GM04503 (cell line): ENCODE results near the gene ZBED6.
"Not testable (repeated sequence)": the region's sequence is repeated elsewhere in the genome, so short reads cannot be mapped to it uniquely, and the experiment has no call there.

Experiments
- DNase-seq: peaks from one replicate; pipeline ENCODE4 v3.0.0-alpha.2; 2012; ENCODE audit warnings: low read depth

Gene ZBED6, protein sequence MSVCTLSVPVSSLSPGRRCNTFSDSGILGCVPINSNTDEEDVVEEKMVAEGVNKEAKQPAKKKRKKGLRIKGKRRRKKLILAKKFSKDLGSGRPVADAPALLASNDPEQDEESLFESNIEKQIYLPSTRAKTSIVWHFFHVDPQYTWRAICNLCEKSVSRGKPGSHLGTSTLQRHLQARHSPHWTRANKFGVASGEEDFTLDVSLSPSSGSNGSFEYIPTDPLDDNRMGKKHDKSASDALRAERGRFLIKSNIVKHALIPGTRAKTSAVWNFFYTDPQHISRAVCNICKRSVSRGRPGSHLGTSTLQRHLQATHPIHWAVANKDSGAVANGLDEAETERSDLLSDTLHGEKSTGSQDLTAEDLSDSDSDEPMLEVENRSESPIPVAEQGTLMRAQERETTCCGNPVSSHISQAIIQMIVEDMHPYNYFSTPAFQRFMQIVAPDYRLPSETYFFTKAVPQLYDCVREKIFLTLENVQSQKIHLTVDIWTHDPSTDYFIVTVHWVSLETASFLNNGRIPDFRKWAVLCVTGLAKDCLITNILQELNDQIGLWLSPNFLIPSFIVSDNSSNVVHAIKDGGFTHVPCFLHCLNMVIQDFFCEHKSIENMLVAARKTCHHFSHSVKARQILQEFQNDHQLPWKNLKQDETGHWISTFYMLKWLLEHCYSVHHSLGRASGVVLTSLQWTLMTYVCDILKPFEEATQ (N-terminal part only)

DNA sequence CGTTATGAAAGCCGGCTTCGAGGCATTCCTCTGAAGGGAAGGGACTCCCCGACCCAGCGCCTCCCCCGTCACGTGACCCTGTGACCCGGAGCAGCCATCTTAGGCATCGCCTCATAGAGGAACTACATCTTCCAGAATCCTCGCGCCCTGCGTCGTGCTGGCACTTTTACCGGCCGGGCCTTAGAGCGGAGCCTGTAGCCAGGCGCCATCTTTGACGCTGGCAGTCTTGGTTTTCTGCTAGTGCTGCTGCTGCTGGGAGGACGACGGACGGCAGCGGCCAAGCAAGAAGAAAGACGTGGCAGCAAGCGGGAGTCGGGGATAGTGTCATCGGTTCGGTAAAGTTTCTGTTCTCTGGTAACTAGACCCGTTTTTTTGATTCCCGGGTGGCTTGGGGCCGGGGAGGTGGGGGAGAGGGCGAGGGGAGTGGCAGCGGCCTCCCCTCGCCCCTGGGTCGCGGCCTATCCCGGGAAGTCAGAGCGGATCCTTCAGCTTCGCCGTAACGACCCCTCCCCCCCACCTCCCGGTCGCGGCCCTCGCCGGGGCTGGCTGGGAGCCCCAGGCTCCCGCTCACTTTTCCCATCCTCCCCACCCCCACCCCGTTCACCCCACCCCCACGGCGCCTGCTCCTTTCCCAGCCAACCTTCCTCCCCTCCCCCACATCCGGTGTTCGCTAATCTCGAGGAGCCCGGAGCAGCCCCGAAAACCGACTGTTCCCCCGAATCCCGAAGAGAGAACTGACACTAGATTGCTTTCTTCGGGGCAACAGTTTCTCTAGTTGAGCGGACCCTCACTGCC is at the start of gene ZBED6, which contains the start of gene ZC3H11A:
ZBED6 (plus strand) TSS at position 183 of the 795 bp plus-strand sequence. CDS start 1,900 bp downstream, outside the sequence.
ZC3H11A (plus strand) TSS at position 183 of the 795 bp plus-strand sequence. CDS start 21,448 bp downstream, outside the sequence.
- DNase-seq: peak; percentile 94

DNA sequence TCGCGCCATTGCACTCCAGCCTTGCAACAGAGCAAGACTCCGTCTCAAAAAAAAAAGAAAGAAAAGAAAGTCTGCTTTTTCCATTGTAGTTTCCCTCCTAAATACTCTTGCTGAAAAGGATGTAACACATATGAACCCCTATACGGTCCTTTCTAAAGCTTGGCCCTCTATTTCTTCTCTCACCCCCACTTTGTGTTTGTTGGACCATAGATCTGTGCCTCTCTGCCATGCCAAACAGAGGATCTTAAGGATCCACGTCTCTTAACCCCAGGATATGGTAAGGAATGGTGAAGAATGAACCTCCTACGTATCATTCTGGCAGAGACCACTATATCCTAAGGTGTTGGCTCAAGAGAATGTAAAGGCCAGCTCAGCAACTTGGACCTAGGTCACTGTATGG is 49.1 kb upstream of the ZBED6 start:
- DNase-seq: no peak

DNA sequence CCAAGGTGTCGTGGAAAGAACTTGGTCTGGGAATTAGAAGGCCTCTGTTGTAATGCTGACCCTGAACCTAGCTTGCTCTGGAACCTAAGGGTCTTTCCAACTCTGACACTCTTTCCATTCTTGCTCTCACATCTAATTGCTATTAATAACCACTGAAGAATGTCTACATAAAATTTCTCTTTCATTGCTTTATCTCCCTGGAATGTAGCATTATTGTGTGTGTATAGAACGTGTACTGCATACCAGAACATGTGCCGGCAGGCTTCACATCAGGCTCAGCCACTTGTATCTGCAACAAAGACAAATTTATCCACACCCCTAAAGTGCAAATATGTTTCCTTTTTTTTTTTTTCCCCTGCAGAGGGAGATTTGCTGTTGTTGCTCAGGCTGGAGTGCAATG is 44.4 kb upstream of the ZBED6 start:
- DNase-seq: peak; percentile 17

DNA sequence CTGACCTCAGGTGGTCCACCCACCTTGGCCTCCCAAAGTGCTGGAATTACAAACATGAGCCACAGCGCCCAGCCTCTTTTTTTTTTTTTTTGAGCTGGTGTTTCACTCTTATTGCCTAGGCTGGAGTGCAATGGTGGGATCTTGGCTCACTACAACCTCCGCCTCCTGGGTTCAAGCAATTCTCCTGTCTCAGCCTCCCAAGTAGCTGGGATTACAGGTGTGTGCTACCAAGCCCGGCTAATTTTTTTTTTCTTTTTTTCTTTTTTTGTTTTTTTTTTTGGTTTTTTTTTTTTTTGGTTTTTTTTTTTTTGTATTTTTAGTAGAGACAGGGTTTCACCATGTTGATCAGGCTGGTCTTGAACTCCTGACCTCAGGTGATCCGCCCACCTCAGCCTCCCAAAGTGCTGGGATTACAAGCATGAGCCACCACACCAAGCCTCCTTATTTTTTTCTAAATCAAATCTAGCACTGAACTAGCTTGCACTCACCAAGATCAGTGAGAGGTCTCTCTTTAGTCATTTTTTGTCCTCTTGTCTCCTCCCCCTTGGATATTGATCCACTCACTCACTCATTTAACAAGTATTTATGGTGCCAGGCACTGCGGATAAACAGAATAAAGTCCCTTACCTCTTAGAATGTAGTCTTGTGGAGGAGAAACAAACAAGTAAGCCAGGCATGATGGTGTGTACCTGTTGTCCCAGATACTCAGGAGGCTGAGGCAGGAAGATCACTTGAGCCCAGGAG is 43.6 kb upstream of the ZBED6 start:
- DNase-seq: not testable (repeated sequence)

DNA sequence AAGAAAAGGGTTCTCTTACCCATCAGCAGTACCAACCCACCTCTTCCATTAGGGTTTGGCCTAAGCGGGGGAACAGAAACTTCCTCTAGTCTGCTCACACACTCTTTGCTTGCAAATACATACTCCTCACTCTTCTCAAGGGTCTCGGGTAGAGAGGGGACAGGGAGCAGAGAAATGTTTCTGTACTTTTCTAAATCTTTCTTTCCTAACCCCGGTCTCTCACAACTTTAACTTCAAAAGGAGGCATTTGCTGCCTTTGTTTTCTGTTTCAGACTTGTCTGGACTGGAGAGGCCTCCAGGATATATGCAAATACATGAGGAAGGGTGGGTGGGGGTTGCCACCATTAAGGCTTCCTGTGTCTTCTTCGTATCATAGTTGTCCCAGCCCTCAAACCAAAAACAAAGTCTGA is 41.0 kb upstream of the ZBED6 start:
- no peak for DNase-seq

DNA sequence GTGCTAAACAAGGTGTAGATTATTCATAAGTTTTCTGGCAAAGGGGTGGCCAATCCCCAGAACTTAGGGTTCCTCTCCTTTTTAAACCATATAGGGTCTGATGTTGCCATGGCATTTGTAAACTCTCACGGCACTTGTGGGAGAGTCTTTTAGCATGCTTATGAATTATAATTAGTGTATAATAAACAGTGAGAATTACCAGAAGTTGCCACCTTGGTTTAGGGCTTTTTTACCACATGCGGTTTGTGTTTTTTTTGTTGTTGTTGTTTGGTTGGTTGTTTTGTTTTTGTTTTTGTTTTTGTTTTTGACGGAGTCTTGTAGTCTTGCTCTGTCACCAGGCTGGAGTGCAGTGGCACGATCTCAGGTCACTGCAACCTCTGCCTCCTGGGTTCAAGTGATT is 39.4 kb upstream of the ZBED6 start:
- no peak for DNase-seq

DNA sequence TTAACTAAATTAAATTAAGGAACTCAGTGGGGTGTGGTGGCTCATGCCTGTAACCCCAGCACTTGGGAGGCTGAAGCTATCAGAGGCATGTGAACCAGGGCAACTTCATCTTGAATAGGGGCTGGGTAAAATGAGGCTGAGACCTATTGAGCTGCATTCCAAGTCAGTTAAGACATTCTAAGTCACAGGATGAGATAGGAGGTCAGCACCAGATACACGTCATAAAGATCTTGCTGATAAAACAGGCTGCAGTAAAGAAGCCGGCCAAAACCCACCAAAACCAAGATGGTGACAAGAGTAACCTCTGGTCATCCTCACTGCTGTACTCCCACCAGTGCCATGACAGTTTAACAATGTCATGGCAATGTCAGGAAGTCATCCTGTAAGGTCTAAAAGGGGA is 36.7 kb upstream of the ZBED6 start:
- DNase-seq: not testable (repeated sequence)

DNA sequence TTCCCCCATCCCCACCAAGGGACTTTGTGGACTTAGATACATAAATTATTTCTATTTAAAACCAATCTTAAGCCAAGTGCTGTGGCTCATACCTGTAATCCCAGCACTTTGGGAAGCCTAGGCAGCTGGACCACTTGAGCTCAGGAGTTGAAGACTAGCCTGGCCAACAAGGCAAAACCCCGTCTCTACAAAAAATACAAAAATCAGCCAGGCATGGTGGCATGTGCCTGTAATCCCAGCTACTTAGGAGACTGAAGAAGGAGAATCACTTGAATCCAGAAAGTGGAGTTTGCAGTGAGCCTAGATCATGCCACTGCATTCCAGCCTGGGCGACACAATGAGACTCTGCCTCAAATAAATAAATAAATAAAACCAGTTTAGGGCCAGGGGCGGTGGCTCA is 34.9 kb upstream of the ZBED6 start:
- DNase-seq: no peak

DNA sequence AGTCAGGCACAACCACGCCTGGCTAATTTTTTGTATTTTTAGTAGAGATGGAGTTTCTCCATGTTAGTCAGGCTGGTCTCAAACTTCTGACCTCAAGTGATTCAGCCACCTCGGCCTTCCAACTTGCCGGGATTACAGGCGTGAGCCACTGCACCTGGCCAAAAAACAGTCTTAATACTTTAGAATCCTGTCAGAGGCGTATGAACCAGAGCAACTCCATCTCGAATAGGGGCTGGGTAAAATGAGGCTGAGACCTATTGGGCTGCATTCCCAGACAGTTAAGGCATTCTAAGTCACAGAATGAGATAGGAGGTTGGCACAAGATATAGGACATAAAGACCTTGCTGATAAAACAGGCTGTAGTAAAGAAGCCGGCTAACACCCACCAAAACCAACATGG is 33.5 kb upstream of the ZBED6 start:
- not testable (repeated sequence) for DNase-seq

DNA sequence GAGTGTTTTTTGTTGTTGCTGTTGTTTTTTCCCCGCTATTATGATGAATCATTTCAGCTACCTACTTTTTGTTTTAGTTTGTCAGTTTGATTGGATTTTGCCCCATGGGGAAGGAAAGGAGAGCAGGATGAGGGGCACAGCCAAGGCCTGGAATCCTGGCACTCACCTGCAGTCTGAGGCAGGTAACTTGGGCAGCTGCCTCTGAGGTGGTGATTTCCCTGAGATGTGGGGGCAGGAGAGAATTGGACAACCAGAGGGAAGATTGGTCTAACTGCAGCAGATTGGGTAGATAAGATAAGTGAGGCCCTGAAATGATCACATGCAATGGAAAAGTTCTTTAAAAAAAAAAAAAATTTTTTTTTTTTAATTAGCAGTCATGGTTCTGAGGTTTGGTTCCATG is 31.9 kb upstream of the ZBED6 start:
- DNase-seq: no peak

DNA sequence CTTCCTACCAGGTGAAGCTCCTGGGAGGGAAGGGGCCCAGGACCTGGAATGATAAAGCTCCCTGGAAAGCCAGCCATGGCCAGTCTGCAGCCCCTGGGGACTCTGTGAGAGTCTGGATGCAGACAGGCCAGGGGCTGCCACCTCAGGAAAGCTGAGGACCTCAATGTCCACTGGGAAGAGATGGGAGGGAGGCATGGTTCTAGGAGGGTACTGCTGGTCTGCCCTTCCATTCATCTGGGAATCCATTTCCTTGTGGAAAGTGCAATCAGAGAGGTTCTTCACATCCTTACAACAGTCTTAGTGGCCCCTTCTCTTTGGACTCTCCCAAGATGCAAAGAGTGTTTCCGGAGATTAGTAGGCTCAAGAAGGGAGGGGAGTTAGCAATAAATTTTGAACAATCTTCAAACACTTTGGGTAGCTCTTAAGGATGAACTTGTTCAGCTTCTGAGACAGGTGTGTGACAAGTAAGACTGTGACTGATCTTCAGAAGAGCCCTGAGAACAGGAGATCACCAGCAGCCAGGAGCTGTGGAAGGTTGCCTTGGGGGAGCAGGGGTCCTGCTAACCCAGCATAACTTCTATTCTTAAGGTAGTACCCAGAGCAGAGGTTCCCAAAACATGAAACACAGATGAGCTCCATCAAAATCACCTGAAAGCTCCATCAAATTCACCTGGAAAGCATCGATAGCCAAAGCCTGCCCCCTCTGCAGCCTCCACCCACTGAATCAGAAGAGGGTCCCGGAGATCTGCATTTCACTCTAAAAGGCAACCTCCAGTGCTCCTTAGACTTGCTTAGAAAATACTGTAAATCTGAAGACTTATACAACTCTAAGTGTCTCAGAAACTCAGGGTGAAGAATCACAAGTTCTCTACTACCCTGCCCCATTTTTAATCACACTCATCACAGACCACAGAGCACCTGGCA is 31.1 kb upstream of the ZBED6 start:
- no peak for DNase-seq

DNA sequence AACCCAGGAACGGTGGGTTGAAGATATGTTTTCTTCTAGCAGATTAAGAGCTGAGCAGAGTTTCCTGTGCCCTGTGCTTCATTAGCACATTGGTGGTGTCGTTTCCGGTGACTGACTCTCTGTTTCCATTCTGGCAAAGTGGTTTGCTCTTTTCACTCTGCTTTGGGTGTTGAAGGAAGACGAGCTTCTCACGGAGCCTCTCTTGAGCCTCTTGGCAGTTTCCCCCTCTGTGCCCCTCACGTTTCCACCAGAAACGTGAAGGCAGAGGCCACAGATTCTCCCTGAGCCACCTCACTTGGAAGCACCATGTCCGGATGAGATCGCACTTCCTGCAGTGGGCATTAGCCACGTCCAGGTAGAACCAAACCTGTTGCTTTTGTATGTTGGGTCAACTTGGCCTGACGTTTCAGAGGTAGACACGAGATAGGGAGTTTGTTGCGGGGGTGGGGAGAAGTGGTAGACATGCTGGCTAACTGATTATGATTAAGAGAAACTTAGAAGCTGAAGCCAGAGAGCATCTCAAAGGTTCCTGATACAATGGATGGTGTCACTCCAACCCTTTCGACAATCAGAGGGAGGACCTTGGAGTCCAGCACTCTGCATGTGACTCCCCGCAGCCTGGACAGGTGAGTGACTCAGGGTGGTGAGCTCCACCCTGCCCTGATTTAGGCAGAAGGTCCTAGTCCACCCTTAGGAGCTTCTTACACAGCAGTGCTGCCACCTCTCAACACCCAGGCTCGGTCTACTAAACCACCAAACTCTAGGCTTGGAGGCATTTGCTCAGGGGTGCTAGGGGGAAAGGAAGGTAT is 30.2 kb upstream of the ZBED6 start, which contains the start of gene LAX1:
LAX1 (plus strand) TSS at position 155 of the 809 bp plus-strand sequence; CDS start at position 538, 383 bp downstream.
- DNase-seq: no peak

DNA sequence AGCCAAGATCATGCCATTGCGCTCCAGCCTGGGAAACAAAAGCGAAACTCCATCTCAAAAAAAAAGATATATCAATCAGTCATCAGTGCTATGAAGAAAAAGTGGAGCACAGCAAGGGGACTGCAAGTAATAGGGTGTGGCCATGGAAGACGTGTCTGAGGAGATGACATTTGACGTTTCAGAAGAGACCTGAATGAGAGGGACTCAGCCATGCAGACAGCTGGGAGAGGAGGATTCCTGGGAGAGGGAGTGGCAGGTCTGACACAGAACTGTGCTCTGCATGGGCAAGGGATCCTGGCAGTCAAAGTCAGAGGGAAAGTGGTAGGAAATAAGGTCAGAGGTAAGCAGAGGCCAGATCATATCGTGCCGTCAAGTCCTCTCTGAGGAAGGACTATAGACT is 27.2 kb upstream of the ZBED6 start:
- DNase-seq: no peak

DNA sequence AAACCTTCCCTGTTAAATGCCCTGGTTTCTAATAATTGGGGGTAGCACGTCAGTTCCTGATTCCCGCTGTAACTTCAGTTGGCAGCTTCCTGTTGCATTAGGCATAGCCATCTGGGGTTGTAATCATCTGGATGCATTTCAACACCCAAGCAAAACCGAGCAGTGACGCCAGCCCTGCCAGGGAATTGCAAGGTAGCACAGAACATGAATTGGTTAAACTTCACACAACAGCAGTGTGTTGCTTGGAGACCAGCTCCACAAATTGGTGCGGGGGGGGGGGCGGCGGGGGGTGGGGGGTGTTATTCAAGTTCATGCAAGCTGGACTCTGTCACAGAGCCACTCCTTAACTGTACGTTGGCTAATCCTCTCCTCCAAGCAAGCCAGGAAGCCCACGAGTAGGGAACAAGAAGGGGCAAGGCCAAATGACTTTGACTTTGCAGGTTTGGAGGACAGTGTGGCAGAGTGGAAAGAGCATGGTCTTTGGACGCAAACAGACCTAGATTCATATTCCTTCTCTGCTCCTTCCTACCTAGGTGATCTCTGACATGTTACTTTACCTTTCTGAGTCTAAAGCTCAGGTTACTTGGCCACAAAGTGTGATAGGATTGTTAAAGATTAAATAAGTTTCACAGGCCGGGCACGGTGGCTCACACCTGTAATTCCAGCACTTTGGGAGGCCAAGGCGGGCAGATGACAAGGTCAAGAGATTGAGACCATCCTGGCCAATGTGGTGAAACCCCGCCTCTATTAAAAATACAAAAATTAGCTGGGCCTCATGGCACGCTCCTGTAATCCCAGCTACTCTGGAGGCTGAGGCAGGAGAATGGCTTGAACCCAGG is 25.7 kb upstream of the ZBED6 start:
- peak; percentile 72 for DNase-seq

DNA sequence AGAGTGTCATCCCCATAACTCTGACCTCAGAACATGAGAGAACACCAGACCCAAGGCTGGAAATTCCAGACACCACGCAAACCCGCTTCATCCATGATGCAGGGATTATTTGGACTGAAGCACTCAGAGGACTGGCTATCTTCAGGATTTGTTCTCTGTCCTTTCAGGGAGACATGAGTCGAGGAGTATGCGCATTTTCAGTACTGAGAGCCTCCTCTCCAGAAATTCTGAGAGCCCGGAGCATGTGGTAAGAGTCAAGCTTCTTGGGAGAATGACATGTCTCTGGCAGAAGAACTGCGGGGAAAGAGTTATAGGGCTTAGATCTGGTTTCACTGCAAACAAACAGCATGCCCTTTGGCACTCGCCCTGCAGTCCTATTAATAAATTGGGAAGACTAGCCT is 23.5 kb upstream of the ZBED6 start:
- no peak for DNase-seq

DNA sequence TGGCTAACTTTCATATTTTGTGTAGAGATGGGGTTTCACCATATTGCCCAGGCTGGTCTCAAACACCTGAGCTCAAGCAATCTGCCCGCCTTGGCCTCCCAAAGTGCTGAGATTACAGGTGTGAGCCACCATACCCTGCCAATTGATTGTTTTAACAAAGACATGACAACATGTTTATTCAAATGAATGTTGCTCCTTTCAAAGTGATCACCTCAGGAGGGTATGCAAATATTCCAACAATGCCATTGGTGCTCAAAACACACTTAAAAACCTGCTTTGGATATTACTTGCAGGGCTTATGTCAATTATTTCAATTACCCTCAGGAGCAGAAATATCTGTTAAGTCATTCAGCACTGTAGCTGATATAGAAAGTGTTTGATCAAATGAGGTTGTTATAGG is 22.6 kb upstream of the ZBED6 start:
- DNase-seq: no peak

DNA sequence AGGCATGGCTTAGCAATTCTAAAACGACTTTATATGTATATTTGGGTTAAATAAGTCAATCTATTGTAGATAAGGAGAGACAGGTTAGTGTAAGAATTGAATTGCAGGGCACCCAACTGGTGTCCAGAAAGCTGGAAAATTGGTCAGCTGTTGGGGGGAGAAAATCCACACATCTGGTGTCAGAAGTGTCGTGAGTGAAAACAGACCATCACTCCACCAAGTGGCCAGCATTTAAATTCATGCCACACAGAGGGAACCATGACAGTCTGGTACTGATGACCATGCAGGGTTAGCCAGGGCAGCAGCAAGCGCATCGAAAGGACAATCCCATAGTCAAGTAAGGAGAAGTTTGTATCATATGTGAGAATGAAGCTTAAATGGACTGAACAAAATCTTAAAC is 18.8 kb upstream of the ZBED6 start:
- DNase-seq: no peak

DNA sequence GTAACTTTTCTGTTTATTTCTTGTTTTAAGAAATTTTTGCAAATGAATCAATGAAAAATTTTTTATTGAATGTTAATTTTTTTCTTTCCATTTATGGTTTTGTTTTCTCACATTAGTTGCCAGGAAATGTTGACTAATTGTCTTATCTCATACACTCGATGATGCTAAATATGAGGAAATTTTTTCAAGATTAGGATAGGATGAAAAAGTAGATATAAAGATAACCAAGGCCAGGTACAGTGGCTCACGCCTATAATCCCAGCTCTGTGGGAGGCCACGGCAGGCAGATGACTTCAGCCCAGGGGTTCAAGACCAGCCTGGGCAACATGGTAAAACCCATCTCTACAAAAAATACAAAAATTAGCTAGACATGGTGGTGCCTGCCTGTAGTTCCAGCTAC is 17.8 kb upstream of the ZBED6 start:
- DNase-seq: no peak

DNA sequence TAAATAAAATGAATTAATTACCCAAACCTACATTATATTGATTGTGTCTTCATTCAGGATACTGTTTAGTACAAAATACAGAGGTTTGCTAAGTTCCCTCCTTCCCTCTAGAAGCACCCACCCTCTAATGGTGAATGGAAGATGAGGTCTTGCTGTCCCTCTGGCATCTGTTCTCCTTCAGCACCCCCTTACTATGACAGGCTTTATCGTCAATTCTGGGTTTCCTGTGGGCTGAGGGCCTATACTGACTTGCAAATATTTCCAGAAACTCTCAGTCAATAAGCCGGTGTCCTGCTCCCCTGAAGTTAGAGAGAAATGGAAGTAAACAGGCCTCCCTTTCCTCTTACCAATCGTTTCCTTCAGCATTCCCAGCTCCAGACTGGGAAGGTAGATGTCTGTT is 17.3 kb upstream of the ZBED6 start:
- DNase-seq: no peak
